Thyroid gland (tissue), 4 donors: ENCODE data around the gene EFNA5. TPM values are rescaled to one million over a fixed set of nuclear protein-coding genes. Genes with fewer than 3 reads are reported as not detected.

Source experiments
- DNase-seq, 2 donors: peaks; one replicate each; pipeline ENCODE4 v3.0.0-alpha.2; 2019
- H3K27ac ChIP-seq, 3 donors: fragments of 200-600 bp; sonication (generic); 1 replicate in 2 of 3; 2 replicates in 1 of 3; pipeline ENCODE4 v1.5.1; 2016 to 2019; ENCODE audit warnings: mild to moderate bottlenecking in 1 of 3, moderate library complexity in 1 of 3
- H3K27me3 ChIP-seq: fragments of 200-600 bp; sonication (generic); one replicate; pipeline ENCODE4 v1.5.1; 2019
- H3K36me3 ChIP-seq, 2 donors: fragments of 200-600 bp; sonication (generic); one replicate each; pipeline ENCODE4 v1.5.1; 2016 to 2019
- H3K4me1 ChIP-seq, 2 donors: fragments of 200-600 bp; sonication (generic); one replicate each; pipeline ENCODE4 v1.5.1; 2017 to 2019
- H3K4me3 ChIP-seq, 3 donors: fragments of 200-600 bp; sonication (generic); replicated peaks in 1 of 3; 1 replicate in 2 of 3; 2 replicates in 1 of 3; pipeline ENCODE4 v1.5.1; 2016; ENCODE audit warnings: mild to moderate bottlenecking in 1 of 3
- H3K9me3 ChIP-seq: fragments of 200-600 bp; sonication (generic); one replicate; pipeline ENCODE4 v1.5.1; 2017
- CTCF ChIP-seq, 6 experiments: fragments of 200-600 bp in 3 of 6; fragments of 450-650 bp in 3 of 6; sonication (generic) in 3 of 6; IDR thresholded peaks; one replicate each; pipeline ENCODE4 v1.5.1; 2016 to 2019; ENCODE audit warnings: antibody characterized with exemption in 6 of 6, mild to moderate bottlenecking in 2 of 6, inconsistent platforms in 1 of 6, moderate library complexity in 1 of 6
- POLR2A ChIP-seq, 2 donors: fragments of 450-650 bp; IDR thresholded peaks; one replicate each; pipeline ENCODE4 v1.6.1; 2017; ENCODE audit warnings: antibody characterized with exemption in 2 of 2, mild to moderate bottlenecking in 2 of 2, moderate library complexity in 1 of 2
- WGBS, 2 donors: methylation state at CpG; one replicate each; pipeline ENCODE4 v1.1.5; 2017; 5-methylcytosine and 5-hydroxymethylcytosine counted together
- intact Hi-C: fragments of 100-400 bp; cut with DNase I; formaldehyde crosslinking; loops from one replicate; pipeline ENCODE4 v1.15.1; 2023
- total RNA-seq, 4 donors: library from RNA; depleted of rRNA; stranded (reverse); fragments of >200 nt; gene quantifications; one replicate each; pipeline ENCODE4 v1.2.3, GENCODE V29; 2016

The EFNA5 gene
- total RNA-seq, 4 donors from 2014 or later = 5.7 to 17.2 (median 6.4) TPM

- no peaks in the 10 kb centered on the region for H3K9me3 ChIP-seq
- intact Hi-C loops = no loop called here
Measured at GRCh38 chr5:107408564-107408963, 262.2 kb downstream of the EFNA5 start.

DNA sequence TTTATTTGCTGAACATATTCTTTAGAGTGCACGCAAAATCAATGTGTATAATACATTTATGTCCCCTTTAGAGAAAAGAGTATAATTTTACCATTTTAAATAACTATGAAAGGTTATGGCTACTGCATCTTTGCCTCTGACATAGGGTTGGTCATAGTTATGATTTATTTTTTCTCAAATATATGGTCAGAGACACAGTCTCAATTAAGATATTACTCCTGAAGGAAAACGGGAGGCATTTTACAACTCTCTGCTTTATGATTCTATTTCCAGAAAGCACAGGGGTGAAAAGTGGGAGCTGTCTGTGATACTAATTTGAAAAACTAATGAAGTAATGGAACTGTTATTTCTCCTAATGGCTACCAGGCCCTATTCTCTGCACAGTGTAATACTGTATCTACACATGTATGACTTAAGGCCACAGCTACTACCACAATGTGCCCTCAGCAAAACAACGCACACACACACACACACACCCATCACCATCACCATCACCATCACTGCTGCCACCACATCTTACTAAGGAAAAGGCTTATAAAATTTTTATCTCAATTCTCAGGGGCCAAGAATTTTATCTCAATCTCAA lies 262.9 kb downstream of the EFNA5 start:
- WGBS, 2 donors = 64 to 95% methylated on average over 3 of the region's 3 CpGs
- H3K4me1 ChIP-seq = no peaks in the 10 kb centered on the region
- H3K9me3 ChIP-seq = no peaks in the 10 kb centered on the region
- H3K27me3 ChIP-seq = no peaks in the 10 kb centered on the region
- no peak for TF ChIP-seq POLR2A (IDR thresholded peaks at IDR 0.05)
- TF ChIP-seq CTCF (IDR thresholded peaks at IDR 0.05) = no peak
- no peak overlapping the region for H3K27ac ChIP-seq
- DNase-seq = no peak
- H3K36me3 ChIP-seq = no peaks in the 10 kb centered on the region
- no peak overlapping the region for H3K4me3 ChIP-seq
- intact Hi-C loops = no loop called here

More at GRCh38 chr5:107408564-107408963, 262.2 kb downstream of the EFNA5 start:
- Histone ChIP-seq H3K36me3 (no peaks in the 10 kb centered on the region), H3K27ac (no peak overlapping the region), H3K4me3 (no peak overlapping the region), H3K27me3 (no peaks in the 10 kb centered on the region), H3K4me1 (no peaks in the 10 kb centered on the region)
- DNase-seq = no peak
- TF ChIP-seq POLR2A (IDR thresholded peaks at IDR 0.05) (no peak), CTCF (IDR thresholded peaks at IDR 0.05) (no peak)
- 89 to 96% methylated on average over 2 of the region's 2 CpGs for WGBS, 2 donors

- Histone ChIP-seq H3K4me3 (no peak overlapping the region), H3K4me1 (no peaks in the 10 kb centered on the region), H3K27ac (no peak overlapping the region), H3K36me3 (no peaks in the 10 kb centered on the region), H3K27me3 (no peaks in the 10 kb centered on the region), H3K9me3 (no peaks in the 10 kb centered on the region)
- intact Hi-C loops = no loop called here
- DNase-seq = no peak
- WGBS, 2 donors = 84 to 86% methylated on average over 10 of the region's 10 CpGs
- TF ChIP-seq POLR2A (IDR thresholded peaks at IDR 0.05) = no peak
- TF ChIP-seq CTCF (IDR thresholded peaks at IDR 0.05) = no peak
Measured at GRCh38 chr5:107404595-107405374, 266.0 kb downstream of the EFNA5 start.

- Histone ChIP-seq H3K36me3 (no peaks in the 10 kb centered on the region), H3K27me3 (no peaks in the 10 kb centered on the region), H3K4me1 (no peaks in the 10 kb centered on the region), H3K4me3 (no peak overlapping the region), H3K9me3 (no peaks in the 10 kb centered on the region), H3K27ac (no peak overlapping the region)
- TF ChIP-seq CTCF (IDR thresholded peaks at IDR 0.05) (no peak), POLR2A (IDR thresholded peaks at IDR 0.05) (no peak)
- DNase-seq = no peak
- WGBS, 2 donors = 65 to 79% methylated on average over 3 of the region's 3 CpGs
- intact Hi-C loops = no loop called here
Measured at GRCh38 chr5:107403228-107403953, 267.3 kb downstream of the EFNA5 start.
